RPMI7951 (cell line): ENCODE data around the gene EEIG2. TPM values are rescaled to one million over a fixed set of nuclear protein-coding genes. Genes with fewer than 3 reads are reported as not detected.
A peak's percentile ranks its signal among the peaks of the same experiment; 100 is the strongest.
"Not testable (repeated sequence)": the region's sequence is repeated elsewhere in the genome, so short reads cannot be mapped to it uniquely, and the experiment has no call there.

Experiments
- DNase-seq: peaks from one replicate; pipeline ENCODE4 v3.0.0-alpha.2; 2012; ENCODE audit warnings: low read depth
- total RNA-seq: library from RNA; depleted of rRNA; stranded (reverse); fragments of >200 nt; shearing (Covaris generic); gene quantifications from 2 replicates; pipeline ENCODE4 v1.2.3, GENCODE V29; 2014; rRNA removed

The EEIG2 gene
- total RNA-seq, result 40.5 and 47.8 TPM in 2 replicates

DNA sequence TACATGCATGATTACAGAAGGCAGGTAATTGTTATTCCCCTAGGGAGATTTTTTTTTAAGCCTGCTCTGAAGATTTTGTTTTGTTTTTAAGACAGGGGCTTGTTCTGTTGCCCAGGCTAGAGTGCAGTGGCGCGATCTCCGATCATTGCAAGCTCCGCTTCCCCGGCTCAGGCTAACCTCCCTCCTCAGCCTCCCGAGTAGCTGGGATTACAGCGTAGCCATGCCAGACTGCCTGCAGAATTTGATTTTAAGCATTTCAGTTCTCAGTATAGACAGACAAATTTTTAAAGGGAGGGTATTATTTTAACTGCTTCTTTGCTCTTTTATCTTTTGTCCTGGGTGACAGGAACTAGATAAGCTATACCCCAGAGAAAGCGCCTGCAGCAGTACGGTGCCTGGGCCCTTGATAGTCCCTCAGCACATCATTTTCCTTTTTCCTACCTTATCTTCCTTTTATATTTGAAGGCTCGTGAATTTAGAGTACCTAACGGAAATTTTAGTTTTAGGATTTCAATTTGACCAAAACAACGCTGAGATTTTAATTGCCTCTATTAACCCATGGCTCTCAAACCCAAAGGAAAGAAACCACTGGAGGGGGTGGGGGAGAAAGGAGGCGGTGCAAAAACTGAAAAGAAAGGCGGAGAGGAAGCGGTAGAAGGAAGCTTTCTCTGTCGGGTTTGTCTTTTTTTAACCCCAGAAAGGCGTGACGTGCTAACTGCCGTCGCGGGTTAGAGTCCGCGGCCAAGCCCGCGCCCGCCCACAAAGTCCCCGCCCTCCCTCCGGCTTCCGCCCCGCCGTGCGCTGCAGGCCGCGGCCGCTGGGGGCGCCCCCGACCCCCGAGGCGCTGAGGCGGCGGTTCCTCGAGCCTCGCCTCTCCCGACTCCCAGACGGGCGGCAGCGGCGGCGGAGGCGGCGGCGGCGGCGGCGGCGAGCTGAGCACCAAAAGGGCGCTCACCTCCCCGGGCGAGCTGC, at the start of gene EEIG2:
EEIG2 (plus strand) TSS at position 886 of the 972 bp plus-strand sequence. CDS start 329 bp downstream, outside the sequence.
- peak; percentile 92 for DNase-seq

DNA sequence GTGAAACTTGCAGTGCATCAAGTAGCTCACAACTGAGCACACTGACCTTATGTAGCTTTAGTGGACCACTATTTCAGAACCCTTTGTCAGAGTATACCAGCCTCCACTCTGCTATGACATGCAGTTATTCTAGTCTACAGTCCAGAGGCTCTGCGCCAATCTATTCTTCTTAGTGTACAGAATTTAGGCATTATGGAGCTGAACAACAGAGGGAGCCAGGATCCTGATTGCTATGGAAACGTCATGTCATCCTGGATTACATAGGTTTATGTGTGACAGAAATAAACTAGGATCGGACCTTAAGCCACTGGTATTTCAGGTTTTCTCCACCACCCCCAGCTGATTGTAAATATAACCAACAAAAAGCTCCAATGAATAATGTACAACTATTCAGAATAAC, 48.1 kb upstream of the EEIG2 start:
- no peak for DNase-seq

DNA sequence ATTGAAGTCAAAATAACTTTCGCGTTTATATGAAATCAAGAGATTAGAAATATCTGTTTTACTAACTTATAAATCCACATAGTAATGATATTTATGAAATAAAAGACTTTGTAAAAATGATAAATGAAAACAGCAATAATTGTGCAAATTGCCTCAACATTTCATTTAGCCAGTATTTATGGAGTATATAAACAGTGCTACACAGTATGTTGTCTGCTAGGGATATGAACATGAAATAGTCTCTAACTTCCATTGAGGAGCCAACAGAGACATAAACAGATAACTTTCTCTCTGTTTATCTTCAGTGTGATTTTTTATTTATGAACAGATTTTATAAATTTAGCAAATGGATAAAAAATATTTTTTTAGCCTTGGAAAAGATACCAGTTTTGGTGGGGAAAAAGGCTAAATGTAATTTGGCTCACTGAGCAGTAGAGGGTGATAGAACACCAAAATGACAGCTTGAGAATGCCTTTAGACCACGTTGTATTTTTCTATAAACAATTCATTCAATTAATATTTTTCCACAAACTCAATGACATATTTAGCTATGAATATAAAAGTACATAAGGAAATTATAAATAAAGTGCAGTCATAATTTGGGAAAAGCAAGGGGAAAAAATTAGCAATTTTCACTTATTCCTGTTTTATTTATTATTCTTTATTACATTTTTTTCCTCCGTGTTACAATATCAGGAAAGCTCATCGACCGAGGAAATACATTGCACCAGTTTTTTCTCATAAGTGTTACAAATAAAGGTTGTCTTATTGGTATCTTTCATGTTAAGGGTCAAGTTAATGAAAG, 47.5 kb upstream of the EEIG2 start:
- peak; percentile 33 for DNase-seq

- no peak for DNase-seq
Observed at GRCh38 chr1:108513044-108513415, 46.9 kb upstream of the EEIG2 start.

GRCh38 chr1:108513914-108514313, 46.0 kb upstream of the EEIG2 start:
- DNase-seq, result not testable (repeated sequence)

DNA sequence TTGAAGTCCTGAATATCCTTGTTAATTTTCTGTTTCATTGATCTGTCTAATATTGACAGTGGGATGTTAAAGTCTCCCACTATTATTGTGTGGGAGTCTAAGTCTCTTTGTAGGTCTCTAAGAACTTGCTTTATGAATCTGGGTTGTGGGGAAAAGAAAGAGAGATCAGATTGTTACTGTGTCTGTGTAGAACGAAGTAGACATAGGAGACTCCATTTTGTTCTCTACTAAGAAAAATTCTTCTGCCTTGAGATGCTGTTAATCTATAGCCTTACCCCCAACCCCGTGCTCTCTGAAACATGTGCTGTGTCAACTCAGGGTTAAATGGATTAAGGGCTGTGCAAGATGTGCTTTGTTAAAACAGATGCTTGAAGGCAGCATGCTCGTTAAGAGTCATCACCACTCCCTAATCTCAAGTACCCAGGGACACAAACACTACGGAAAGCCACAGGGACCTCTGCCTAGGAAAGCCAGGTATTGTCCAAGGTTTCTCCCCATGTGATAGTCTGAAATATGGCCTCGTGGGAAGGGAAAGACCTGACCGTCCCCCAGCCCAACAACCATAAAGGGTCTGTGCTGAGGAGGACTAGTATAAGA, 42.5 kb upstream of the EEIG2 start:
- DNase-seq, result not testable (repeated sequence)

- no peak for DNase-seq
Observed at GRCh38 chr1:108521990-108522393, 37.9 kb upstream of the EEIG2 start.

DNA sequence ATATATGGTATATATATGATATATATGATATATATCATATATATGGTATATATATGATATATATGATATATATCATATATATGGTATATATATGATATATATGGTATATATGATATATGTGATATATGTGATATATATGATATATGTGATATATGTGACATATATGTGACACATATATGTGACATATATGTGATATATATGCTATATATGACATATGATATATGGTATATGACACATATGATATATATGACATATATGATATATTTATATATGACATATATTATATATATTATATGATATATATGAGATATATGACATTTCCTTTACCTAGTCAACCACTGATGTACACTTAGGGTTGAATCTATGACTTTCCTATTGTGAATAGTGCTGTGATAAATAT, 36.1 kb upstream of the EEIG2 start:
- no peak for DNase-seq

DNA sequence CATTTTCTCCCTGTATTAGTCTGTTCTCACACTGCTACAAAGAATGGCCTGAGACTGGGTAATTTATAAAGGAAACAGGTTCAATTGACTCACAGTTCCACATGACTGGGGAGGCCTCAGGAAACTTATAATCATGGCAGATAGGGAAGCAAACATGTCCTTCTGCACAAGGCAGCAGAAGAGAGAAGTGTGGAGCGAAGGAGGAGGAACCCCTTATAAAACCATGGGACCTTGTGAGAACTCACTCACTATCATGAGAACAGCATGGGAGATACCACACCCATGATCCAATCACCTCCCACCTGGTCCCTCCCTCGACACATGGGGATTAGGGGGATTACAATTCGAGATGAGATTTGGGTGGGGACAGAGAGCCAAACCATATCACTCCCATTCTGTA, 35.2 kb upstream of the EEIG2 start:
- no peak for DNase-seq

- no peak for DNase-seq
Observed at GRCh38 chr1:108527135-108527534, 32.8 kb upstream of the EEIG2 start.

DNA sequence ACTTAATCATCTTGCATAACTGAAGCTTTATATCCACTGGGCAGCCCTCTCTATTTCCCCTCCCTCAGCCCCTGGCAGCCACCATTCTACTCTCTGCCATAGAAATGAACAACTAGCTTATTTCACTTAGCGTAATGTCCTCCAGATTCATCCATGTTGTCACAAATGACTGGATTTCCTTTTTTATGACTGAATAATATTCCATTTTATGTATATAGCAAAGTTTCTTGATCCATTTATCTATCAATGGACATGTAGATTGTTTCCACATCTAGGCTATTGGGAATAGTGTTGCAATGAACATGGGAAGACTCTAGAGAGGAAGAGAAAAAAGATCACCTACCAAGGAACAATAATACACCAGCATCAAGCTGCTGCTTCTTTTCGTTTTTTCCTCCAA, 32.1 kb upstream of the EEIG2 start:
- DNase-seq, result no peak

DNA sequence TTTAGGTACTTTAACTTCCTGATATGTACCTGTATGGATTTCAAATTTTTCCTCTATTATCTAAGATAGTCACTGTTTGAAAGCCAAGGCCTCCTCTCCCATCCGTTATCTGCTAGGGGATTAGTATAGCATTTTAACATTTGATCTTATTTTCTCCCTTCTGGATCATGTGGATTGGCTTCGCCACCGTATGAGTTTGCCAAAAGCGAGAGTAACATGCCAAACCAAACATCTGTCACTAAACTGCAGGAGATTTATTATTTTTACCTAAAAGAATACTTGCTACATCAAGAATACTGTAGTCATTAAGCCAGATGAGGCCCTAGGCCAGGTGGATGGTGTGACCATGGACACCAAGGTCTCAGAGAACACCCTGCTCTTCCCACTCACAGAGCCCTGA, 28.5 kb upstream of the EEIG2 start:
- DNase-seq, result no peak

DNA sequence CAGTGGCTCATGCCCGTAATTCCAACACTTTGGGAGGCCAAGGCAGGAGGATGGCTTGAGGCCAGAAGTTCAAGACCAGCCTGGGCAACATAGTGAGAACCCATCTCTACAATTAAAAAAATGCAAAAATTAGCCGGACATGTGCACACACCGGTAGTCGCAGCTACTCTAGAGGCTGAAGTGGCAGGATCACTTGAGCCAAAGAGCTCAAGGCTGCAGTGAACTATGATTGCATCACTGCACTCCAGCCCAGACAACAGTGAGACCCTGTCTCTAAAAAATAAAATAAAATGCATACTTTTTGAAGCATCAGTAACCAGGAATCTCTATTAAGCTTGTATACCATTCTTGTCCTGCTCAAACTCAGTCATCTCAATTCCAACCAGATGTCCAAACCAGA, 27.2 kb upstream of the EEIG2 start:
- DNase-seq, result no peak

- no peak for DNase-seq
Observed at GRCh38 chr1:108533351-108534083, 26.4 kb upstream of the EEIG2 start.

GRCh38 chr1:108534759-108535158, 25.1 kb upstream of the EEIG2 start:
- no peak for DNase-seq

DNA sequence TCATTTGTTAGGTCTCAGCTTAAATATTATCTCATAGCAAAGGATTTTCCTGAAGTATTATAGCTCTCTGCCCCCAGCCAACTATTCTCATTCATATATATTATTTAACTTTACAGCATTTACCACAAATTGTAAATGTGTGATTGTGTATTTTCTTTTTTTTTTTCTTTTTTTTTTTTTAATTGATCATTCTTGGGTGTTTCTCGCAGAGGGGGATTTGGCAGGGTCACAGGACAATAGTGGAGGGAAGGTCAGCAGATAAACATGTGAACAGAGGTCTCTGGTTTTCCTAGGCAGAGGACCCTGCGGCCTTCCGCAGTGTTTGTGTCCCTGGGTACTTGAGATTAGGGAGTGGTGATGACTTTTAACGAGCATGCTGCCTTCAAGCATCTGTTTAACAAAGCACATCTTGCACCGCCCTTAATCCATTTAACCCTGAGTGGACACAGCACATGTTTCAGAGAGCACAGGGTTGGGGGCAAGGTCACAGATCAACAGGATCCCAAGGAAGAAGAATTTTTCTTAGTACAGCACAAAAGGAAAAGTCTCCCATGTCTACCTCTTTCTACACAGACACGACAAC, 24.5 kb upstream of the EEIG2 start:
- not testable (repeated sequence) for DNase-seq

DNA sequence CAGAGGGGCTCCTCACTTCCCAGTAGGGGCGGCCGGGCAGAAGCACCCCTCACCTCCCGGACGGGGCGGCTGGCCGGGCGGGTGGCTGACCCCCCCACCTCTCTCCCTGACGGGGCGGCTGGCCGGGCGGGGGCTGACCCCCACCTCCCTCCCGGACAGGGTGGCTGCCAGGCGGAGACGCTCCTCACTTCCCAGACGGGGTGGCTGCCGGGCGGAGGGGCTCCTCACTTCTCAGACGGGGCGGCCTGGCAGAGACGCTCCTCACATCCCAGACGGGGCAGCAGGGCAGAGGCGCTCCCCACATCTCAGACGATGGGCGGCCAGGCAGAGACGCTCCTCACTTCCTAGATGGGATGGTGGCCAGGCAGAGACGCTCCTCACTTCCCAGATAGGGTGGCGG, 23.9 kb upstream of the EEIG2 start:
- DNase-seq, result not testable (repeated sequence)

DNA sequence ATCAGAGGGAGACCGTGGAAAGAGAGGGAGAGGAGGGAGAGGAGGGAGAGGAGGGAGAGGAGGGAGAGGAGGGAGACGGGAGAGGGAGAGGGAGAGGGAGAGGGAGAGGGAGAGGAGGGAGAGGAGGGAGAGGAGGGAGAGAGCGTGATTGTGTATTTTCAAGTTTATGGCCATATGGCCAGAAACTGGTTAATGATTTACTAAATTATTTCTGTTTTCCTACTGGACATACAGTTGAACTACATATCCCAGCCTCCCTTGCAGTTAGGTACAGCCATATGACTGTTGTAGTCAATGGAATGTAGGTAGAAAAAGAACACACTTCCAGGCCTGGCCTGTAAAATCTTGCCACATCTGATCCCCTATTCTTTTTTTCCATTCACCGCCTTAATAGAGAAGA, 23.1 kb upstream of the EEIG2 start:
- not testable (repeated sequence) for DNase-seq

- peak; percentile 15 for DNase-seq
Observed at GRCh38 chr1:108537976-108538375, 21.9 kb upstream of the EEIG2 start.

DNA sequence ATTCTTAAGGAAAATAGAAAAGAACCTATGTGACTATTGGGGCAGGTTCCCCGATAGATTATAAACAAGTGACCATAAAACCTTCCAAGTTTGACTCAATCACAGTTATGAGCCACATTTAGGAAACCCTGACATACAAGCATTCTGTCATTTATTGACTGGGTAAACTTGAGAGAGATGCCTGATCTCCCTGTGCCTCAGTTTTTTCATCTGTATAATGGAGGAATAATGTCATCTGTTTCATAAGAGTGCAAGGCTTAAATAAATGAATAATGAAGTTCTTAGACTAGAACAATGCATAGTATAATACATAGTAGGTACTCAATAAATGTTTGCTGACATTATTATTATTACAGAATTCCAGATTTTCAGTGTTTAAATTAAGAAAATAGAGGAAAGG, 18.9 kb upstream of the EEIG2 start:
- no peak for DNase-seq

DNA sequence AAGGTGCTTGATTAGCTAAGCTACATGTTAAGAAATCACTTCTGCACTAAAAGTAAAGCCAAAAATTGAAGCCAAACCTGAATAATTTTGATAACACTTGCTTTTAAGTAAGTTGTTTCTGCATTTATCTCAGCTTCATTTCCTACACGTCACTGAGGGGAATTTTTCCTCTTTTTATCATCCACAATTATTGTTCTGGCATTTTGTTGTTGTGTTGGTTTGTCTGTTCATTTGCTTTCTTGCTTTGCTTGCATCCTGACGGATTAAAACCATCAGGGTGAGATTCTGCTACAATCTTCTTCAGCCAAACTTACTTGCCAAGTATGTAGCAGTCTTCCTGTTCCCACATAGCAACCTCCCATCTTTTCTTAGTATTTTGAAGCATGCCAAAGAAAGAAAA, 18.0 kb upstream of the EEIG2 start:
- no peak for DNase-seq
